ENCODE measurements around the gene CFAP90.

GRCh38 chr5:7882926-7883325, 32.0 kb upstream of the CFAP90 start:
- TF ChIP-seq YY1 (IDR thresholded peaks at IDR 0.05; ENCODE audit: low read depth): no peak
- no peak for TF ChIP-seq POLR2AphosphoS5 (IDR thresholded peaks at IDR 0.05; ENCODE audit: low read depth, low read length)
- TF ChIP-seq CTCF (IDR thresholded peaks at IDR 0.05): no peak
- no peak for TF ChIP-seq EP300 (IDR thresholded peaks at IDR 0.05; ENCODE audit: borderline replicate concordance in 1 of 2, low read depth in 1 of 2, low read length in 1 of 2)
- no peak for TF ChIP-seq USF2 (IDR thresholded peaks at IDR 0.05; ENCODE audit: borderline replicate concordance, low read depth, low read length)
- TF ChIP-seq RAD21 (IDR thresholded peaks at IDR 0.05; ENCODE audit: low read length): no peak
- no peak for TF ChIP-seq SIN3A (IDR thresholded peaks at IDR 0.05; ENCODE audit: borderline replicate concordance, low read depth, low read length)
- TF ChIP-seq GABPA (IDR thresholded peaks at IDR 0.05; ENCODE audit: low read depth): no peak
- no peak for TF ChIP-seq EZH2phosphoT487 (IDR thresholded peaks at IDR 0.05; ENCODE audit: borderline replicate concordance, low read depth)
- TF ChIP-seq NRF1 (IDR thresholded peaks at IDR 0.05; ENCODE audit: low read depth, low read length): no peak
- no peak for TF ChIP-seq TAF1 (IDR thresholded peaks at IDR 0.05; ENCODE audit: borderline replicate concordance, low read depth, low read length)
- TF ChIP-seq ZBTB33 (IDR thresholded peaks at IDR 0.05; ENCODE audit: borderline replicate concordance, low read depth): no peak
